Measurements from ENCODE around the gene CHMP2A.

CHMP2A gene

DNA sequence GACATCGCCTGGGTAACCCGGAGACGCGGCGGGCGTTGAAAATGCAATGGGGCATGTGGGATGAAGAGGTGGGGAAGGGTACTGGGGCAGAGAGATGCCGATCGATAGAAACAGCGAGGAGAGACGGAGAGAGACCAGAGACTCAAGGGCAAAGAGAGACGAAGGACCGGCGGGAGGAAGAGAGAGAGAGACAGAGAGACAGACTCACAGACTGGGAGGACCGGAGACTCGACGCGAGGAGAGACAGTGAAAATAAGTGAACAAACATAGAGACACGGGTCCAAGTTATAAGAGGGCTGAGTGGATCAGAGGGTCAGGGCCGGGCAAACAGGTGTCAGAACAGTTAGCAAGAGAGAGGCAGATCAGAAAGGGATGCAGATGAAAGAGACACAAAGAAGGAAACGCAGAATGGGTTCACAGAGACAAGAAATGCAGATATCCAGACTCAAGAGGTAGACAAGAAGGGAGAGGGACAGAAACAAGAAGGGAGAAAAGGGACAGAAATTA is 18.8 kb upstream of the CHMP2A start:
- ATAC-seq (replicated peaks) (no peak), DNase-seq (no peak)
- Mint-ChIP-seq H3K4me1 (ENCODE audit: low read depth in 2 of 2) (peaks cover 24 to 31% of the 10 kb centered on the region in 2 donors), H3K36me3 (ENCODE audit: insufficient read depth) (peaks cover 40% of the 10 kb centered on the region), H3K27me3 (no peaks in the 10 kb centered on the region), H3K4me3 (peak overlapping the region; percentile 90 to 91), H3K27ac (peak overlapping the region; percentile 98), H3K9me3 (no peaks in the 10 kb centered on the region)

DNA sequence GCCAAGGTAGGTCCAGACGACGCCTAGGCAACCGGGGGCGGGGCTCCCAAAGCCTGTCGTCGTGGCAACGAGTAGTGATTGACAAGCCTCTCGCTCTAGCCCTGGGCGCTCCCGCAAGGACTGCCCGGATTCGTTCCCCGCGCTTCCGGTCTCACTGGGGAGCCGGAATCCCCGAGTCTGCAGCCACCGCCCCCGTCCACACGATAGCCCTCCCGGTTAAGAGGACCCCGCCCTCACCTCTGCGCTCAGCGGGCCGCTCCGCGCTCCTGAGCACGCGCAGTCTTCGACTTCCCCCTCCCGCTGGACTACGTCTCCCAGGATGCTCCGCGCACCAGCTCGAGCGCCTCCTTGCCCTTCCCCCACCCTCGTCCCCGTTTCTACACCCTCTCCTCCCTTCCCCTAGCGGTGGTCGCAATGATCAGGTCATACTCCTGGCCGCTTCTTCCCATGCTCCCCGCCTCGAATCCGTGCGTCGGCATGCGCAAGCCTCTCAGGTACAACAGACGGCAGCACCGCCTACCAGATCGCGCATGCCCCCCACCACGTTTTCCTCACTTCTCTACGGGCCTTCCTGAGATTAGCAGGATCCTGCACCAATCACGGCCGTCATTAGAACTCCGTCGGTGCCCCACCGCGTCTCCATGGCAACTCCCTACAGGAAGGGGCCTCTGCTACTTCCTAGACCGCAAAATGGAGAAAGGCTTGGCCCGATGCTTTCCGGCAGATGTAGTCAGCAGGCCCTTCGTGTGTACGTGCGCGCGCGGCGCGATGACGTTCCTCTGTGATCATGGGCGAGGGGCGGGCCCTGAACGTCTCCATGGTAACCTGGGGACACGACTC is 18.1 kb upstream of the CHMP2A start, which contains the start of gene MZF1:
MZF1 (minus strand) TSS at position 518 of the 840 bp plus-strand sequence. CDS start 1,946 bp downstream, outside the sequence.
- Mint-ChIP-seq H3K36me3 (ENCODE audit: insufficient read depth) (peaks cover 40% of the 10 kb centered on the region), H3K4me1 (ENCODE audit: low read depth in 2 of 2) (peaks cover 24 to 31% of the 10 kb centered on the region in 2 donors), H3K27me3 (no peaks in the 10 kb centered on the region), H3K4me3 (peak within 1 kb of the TSS; percentile 90 to 91), H3K27ac (peak within 1 kb of the TSS; percentile 98), H3K9me3 (no peaks in the 10 kb centered on the region)
- DNase-seq = peak; percentile 100
- peak; percentile 70 for ATAC-seq (replicated peaks)

- H3K9me3 Mint-ChIP-seq = no peaks in the 10 kb centered on the region
- peaks cover 24 to 25% of the 10 kb centered on the region in 2 donors for H3K4me1 Mint-ChIP-seq (ENCODE audit: low read depth in 2 of 2)
- peak overlapping the region; percentile 90 to 91 for H3K4me3 Mint-ChIP-seq
- peak overlapping the region; percentile 98 for H3K27ac Mint-ChIP-seq
- no peak for ATAC-seq (replicated peaks)
- DNase-seq = peak in 1 of 3 experiments; percentile 0
- no peaks in the 10 kb centered on the region for H3K27me3 Mint-ChIP-seq
- H3K36me3 Mint-ChIP-seq (ENCODE audit: insufficient read depth) = peaks cover 37% of the 10 kb centered on the region
Measured at GRCh38 chr19:58572026-58572817, 17.3 kb upstream of the CHMP2A start.

- Mint-ChIP-seq H3K4me3 (peak overlapping the region; percentile 90 to 91), H3K36me3 (ENCODE audit: insufficient read depth) (peaks cover 37% of the 10 kb centered on the region), H3K27me3 (no peaks in the 10 kb centered on the region), H3K9me3 (no peaks in the 10 kb centered on the region), H3K27ac (peak overlapping the region in 1 of 2 donors; percentile 98), H3K4me1 (ENCODE audit: low read depth in 2 of 2) (peaks cover 24 to 25% of the 10 kb centered on the region in 2 donors)
- ATAC-seq (replicated peaks) = no peak
- DNase-seq = peak in 2 of 3 experiments; percentile 0
Measured at GRCh38 chr19:58571575-58571947, 16.7 kb upstream of the CHMP2A start.

DNA sequence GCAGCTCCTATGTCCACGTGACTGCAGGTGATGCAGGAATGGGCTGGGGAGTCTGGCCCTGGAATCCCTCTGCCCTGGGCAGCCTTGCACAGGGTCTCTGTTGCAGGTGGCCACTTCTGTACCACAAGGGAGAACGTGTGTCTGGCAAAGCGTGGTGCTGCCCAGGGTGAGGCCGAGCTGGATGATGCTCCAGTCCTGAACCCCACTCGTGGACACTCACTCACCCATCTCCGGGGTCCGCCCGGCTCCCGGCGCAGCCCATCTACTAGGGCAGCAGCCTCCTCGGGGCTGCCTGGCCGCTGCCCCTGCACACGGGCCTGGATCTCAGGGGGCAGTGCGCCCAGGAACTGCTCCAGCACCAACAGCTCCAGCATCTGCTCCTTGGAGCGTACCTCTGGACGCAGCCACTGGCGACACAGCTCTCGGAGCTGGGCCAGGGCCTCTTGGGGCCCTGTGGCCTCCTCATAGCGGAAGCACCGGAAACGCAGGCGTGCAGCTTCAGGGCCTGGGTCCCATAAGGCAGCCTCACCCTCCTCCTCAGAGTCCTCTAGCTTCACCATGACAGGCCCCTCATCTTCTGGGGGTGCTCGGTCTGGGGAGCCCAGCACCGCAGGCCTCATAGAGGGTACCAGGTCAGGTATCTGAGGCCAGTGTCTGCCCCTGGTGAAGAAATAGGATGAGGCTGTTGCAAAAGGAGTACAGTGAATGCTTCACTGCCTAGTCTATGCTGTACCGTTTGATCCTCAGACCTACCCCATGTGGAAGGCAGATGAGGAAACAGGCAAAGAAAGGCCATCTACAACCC is 16.1 kb upstream of the CHMP2A start:
- Mint-ChIP-seq H3K4me1 (ENCODE audit: low read depth in 2 of 2) (peaks cover 24 to 25% of the 10 kb centered on the region in 2 donors), H3K36me3 (ENCODE audit: insufficient read depth) (peaks cover 37% of the 10 kb centered on the region), H3K27ac (no peak overlapping the region), H3K4me3 (no peak overlapping the region), H3K9me3 (no peaks in the 10 kb centered on the region), H3K27me3 (no peaks in the 10 kb centered on the region)
- peak in 2 of 3 experiments; percentile 0 to 1 for DNase-seq
- no peak for ATAC-seq (replicated peaks)

- Mint-ChIP-seq H3K27me3 (no peaks in the 10 kb centered on the region), H3K4me3 (no peak overlapping the region), H3K4me1 (ENCODE audit: low read depth in 2 of 2) (peaks cover 19 to 21% of the 10 kb centered on the region in 2 donors), H3K36me3 (ENCODE audit: insufficient read depth) (peaks cover 36% of the 10 kb centered on the region), H3K27ac (no peak overlapping the region), H3K9me3 (no peaks in the 10 kb centered on the region)
- ATAC-seq (replicated peaks) = no peak
- DNase-seq = peak in 1 of 3 experiments; percentile 0
Measured at GRCh38 chr19:58569943-58570670, 15.2 kb upstream of the CHMP2A start.

DNA sequence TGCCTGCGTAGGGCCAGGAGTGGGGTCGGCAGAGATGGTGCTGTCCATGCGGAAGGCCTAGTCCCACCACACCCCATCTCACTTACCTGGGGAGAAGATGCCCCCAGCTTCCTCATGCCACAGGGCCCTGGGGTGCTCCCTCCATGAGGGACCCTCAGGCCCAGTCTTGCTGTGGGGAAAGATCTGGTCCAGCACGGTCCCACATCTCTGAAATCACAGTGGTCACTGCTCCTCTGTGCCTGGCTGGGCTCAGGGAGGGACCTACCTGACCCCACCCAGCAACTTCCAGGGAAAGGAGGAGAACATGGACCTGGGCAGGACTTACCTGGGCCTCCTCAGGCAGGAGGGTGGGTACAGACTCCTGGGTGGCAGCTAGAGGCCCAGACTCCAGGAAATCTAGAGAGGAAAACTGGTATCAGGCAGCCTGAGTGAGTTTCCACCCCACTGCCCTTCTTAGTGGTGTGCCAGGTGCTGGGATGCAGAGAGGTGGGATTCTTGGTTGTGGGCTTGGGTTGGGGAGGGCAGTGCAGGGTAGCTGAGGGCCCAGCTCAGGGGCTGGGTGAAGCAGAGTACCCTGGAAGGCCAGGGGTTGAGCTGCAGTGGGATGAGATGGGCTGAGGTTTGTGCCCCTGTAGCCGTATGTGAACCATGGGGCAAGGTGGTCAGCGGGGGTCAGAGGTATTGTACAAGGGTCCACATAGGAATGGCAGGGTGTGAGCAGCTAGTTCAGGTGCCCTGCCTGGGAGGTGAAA is 14.5 kb upstream of the CHMP2A start:
- peak in 1 of 3 experiments; percentile 1 for DNase-seq
- no peak for ATAC-seq (replicated peaks)
- Mint-ChIP-seq H3K36me3 (ENCODE audit: insufficient read depth) (peaks cover 30% of the 10 kb centered on the region), H3K27ac (no peak overlapping the region), H3K27me3 (no peaks in the 10 kb centered on the region), H3K4me3 (no peak overlapping the region), H3K9me3 (no peaks in the 10 kb centered on the region), H3K4me1 (ENCODE audit: low read depth in 2 of 2) (peaks cover 19 to 21% of the 10 kb centered on the region in 2 donors)

DNA sequence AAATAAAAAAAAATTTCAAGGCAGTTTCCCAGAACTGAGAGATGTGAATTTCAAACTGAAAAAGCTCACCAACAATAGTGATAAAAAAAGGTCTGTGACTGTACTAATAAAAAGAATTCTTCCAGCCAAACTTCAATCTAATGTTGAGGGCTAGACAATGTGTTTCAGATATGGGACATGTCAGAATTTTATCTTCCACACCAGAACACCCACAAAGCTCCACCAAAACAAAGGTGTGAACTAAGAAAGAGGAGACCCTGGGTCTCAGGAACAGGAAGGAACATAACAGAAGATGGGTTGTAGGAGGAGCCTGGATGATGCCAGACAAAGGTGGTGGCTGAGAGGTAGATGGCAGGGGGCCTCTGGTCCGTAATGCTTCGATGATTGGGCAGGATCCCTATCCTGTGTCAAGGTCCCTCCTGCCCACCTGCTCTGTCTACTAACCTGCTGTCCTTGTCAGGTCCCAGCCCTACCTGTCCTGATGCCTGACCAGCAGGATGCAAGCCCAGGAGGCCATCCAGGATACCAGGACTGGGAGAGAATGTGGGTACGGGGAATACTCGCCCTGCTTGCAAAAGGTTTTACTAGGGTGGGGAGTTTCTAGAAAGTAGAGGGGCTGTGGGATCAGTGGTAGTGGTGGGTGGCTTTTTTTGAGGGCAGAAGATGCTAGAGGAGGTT is 13.7 kb upstream of the CHMP2A start:
- peak overlapping the region in 1 of 2 donors; percentile 33 for H3K27ac Mint-ChIP-seq
- H3K36me3 Mint-ChIP-seq (ENCODE audit: insufficient read depth) = peaks cover 25% of the 10 kb centered on the region
- no peak for ATAC-seq (replicated peaks)
- peaks cover 19 to 20% of the 10 kb centered on the region in 2 donors for H3K4me1 Mint-ChIP-seq (ENCODE audit: low read depth in 2 of 2)
- H3K9me3 Mint-ChIP-seq = no peaks in the 10 kb centered on the region
- no peak overlapping the region for H3K4me3 Mint-ChIP-seq
- no peaks in the 10 kb centered on the region for H3K27me3 Mint-ChIP-seq
- peak in 1 of 3 experiments; percentile 0 for DNase-seq

GRCh38 chr19:58566989-58567388 is 12.1 kb upstream of the CHMP2A start:
- peaks cover 14 to 15% of the 10 kb centered on the region in 2 donors for H3K4me1 Mint-ChIP-seq (ENCODE audit: low read depth in 2 of 2)
- peaks cover 13% of the 10 kb centered on the region for H3K36me3 Mint-ChIP-seq (ENCODE audit: insufficient read depth)
- H3K27ac Mint-ChIP-seq = no peak overlapping the region
- no peak overlapping the region for H3K4me3 Mint-ChIP-seq
- no peak for DNase-seq
- no peaks in the 10 kb centered on the region for H3K27me3 Mint-ChIP-seq
- no peaks in the 10 kb centered on the region for H3K9me3 Mint-ChIP-seq
- no peak for ATAC-seq (replicated peaks)

- ATAC-seq (replicated peaks) (no peak), DNase-seq (no peak)
- Mint-ChIP-seq H3K36me3 (ENCODE audit: insufficient read depth) (peaks cover 24% of the 10 kb centered on the region), H3K27ac (peak overlapping the region in 1 of 2 donors; percentile 61), H3K4me1 (ENCODE audit: low read depth in 2 of 2) (peaks cover 19 to 28% of the 10 kb centered on the region in 2 donors), H3K9me3 (no peaks in the 10 kb centered on the region), H3K27me3 (no peaks in the 10 kb centered on the region), H3K4me3 (peak overlapping the region; percentile 80 to 99)
Measured at GRCh38 chr19:58563823-58564222, 8.9 kb upstream of the CHMP2A start.

GRCh38 chr19:58563034-58563573 is 8.2 kb upstream of the CHMP2A start:
- peaks cover 21 to 28% of the 10 kb centered on the region in 2 donors for H3K4me1 Mint-ChIP-seq (ENCODE audit: low read depth in 2 of 2)
- H3K27ac Mint-ChIP-seq = peak overlapping the region; percentile 41 to 49
- no peaks in the 10 kb centered on the region for H3K9me3 Mint-ChIP-seq
- DNase-seq (no peak), ATAC-seq (replicated peaks) (no peak)
- H3K27me3 Mint-ChIP-seq = no peaks in the 10 kb centered on the region
- H3K4me3 Mint-ChIP-seq = peak overlapping the region; percentile 80 to 99
- peaks cover 28% of the 10 kb centered on the region for H3K36me3 Mint-ChIP-seq (ENCODE audit: insufficient read depth)
